Ascending aorta (tissue), 2 donors: ENCODE measurements around the gene LILRA1. TPM values are rescaled to one million over a fixed set of nuclear protein-coding genes. Genes with fewer than 3 reads are reported as not detected.
"Not testable (repeated sequence)": the region's sequence is repeated elsewhere in the genome, so short reads cannot be mapped to it uniquely, and the experiment has no call there.

Experiments
- DNase-seq, 2 donors: peaks; one replicate each; pipeline ENCODE4 v3.0.0-alpha.2; 2019; ENCODE audit warnings: low spot score in 2 of 2
- H3K27ac ChIP-seq, 2 donors: fragments of 200-600 bp; sonication (generic); one replicate each; pipeline ENCODE4 v1.5.1; 2016 to 2017; ENCODE audit warnings: mild to moderate bottlenecking in 1 of 2
- H3K27me3 ChIP-seq: fragments of 200-600 bp; sonication (generic); one replicate; pipeline ENCODE4 v1.5.1; 2017
- H3K36me3 ChIP-seq, 2 donors: fragments of 200-600 bp; sonication (generic); one replicate each; pipeline ENCODE4 v1.5.1; 2016
- H3K4me1 ChIP-seq, 2 donors: fragments of 200-600 bp; sonication (generic); one replicate each; pipeline ENCODE4 v1.5.1; 2016 to 2017; ENCODE audit warnings: mild to moderate bottlenecking in 1 of 2
- H3K4me3 ChIP-seq, 2 donors: fragments of 200-600 bp; sonication (generic); one replicate each; pipeline ENCODE4 v1.5.1; 2016 to 2017; ENCODE audit warnings: mild to moderate bottlenecking in 1 of 2
- H3K9me3 ChIP-seq, 2 donors: fragments of 200-600 bp; sonication (generic); one replicate each; pipeline ENCODE4 v1.5.1; 2016
- CTCF ChIP-seq, 3 experiments: fragments of 200-600 bp in 2 of 3; fragments of 450-650 bp in 1 of 3; sonication (generic) in 2 of 3; IDR thresholded peaks; one replicate each; pipeline ENCODE4 v1.5.1; 2016 to 2019; ENCODE audit warnings: antibody characterized with exemption in 3 of 3, mild to moderate bottlenecking in 1 of 3, moderate library complexity in 1 of 3
- intact Hi-C: fragments of 100-400 bp; cut with DNase I; formaldehyde crosslinking; loops from one replicate; pipeline ENCODE4 v1.15.1; 2023
- total RNA-seq: library from RNA; depleted of rRNA; stranded (reverse); fragments of >200 nt; gene quantifications from one replicate; pipeline ENCODE4 v1.1.0, GENCODE V29; 2016

Gene LILRA1
- total RNA-seq, 1 donor from 2014 or later, result not detected

GRCh38 chr19:54616821-54617560, 23.6 kb downstream of the LILRA1 start:
- no peak overlapping the region for H3K27ac ChIP-seq
- no peak for DNase-seq
- no peaks in the 10 kb centered on the region for H3K4me1 ChIP-seq
- H3K27me3 ChIP-seq, result no peaks in the 10 kb centered on the region
- intact Hi-C loops, result no loop called here
- H3K9me3 ChIP-seq, result no peaks in the 10 kb centered on the region
- no peak overlapping the region for H3K4me3 ChIP-seq
- H3K36me3 ChIP-seq, result no peaks in the 10 kb centered on the region
- no peak for TF ChIP-seq CTCF (IDR thresholded peaks at IDR 0.05)

GRCh38 chr19:54620464-54620863, 27.0 kb downstream of the LILRA1 start:
- Histone ChIP-seq H3K4me3 (no peak overlapping the region), H3K4me1 (no peaks in the 10 kb centered on the region), H3K36me3 (no peaks in the 10 kb centered on the region), H3K9me3 (no peaks in the 10 kb centered on the region), H3K27ac (no peak overlapping the region), H3K27me3 (no peaks in the 10 kb centered on the region)
- no peak for DNase-seq
- intact Hi-C loops, result no loop called here
- no peak for TF ChIP-seq CTCF (IDR thresholded peaks at IDR 0.05)

- no peak for TF ChIP-seq CTCF (IDR thresholded peaks at IDR 0.05)
- no peaks in the 10 kb centered on the region for H3K36me3 ChIP-seq
- H3K4me1 ChIP-seq, result no peaks in the 10 kb centered on the region
- intact Hi-C loops, result no loop called here
- no peak overlapping the region for H3K27ac ChIP-seq
- no peak overlapping the region for H3K4me3 ChIP-seq
- peaks cover 0 to 4% of the 10 kb centered on the region in 2 donors for H3K9me3 ChIP-seq
- no peaks in the 10 kb centered on the region for H3K27me3 ChIP-seq
- no peak for DNase-seq
Measured at GRCh38 chr19:54622431-54622830, 29.0 kb downstream of the LILRA1 start.

GRCh38 chr19:54624234-54624633, 30.8 kb downstream of the LILRA1 start:
- intact Hi-C loops, H3K9me3 ChIP-seq, H3K27me3 ChIP-seq, H3K4me1 ChIP-seq, H3K36me3 ChIP-seq, H3K4me3 ChIP-seq, DNase-seq, H3K27ac ChIP-seq: not testable (repeated sequence)

- DNase-seq, H3K4me3 ChIP-seq, H3K9me3 ChIP-seq, H3K4me1 ChIP-seq, intact Hi-C loops, H3K36me3 ChIP-seq, H3K27me3 ChIP-seq, H3K27ac ChIP-seq: not testable (repeated sequence)
Measured at GRCh38 chr19:54624934-54625730, 31.7 kb downstream of the LILRA1 start.

GRCh38 chr19:54626757-54627156, 33.3 kb downstream of the LILRA1 start:
- Histone ChIP-seq H3K27me3 (no peaks in the 10 kb centered on the region), H3K27ac (no peak overlapping the region), H3K4me1 (no peaks in the 10 kb centered on the region), H3K4me3 (no peak overlapping the region), H3K9me3 (peaks cover 0 to 4% of the 10 kb centered on the region in 2 donors), H3K36me3 (no peaks in the 10 kb centered on the region)
- no peak for TF ChIP-seq CTCF (IDR thresholded peaks at IDR 0.05)
- no peak for DNase-seq
- intact Hi-C loops, result no loop called here

GRCh38 chr19:54627912-54628311, 34.5 kb downstream of the LILRA1 start:
- intact Hi-C loops, H3K4me3 ChIP-seq, H3K27ac ChIP-seq, H3K4me1 ChIP-seq, H3K36me3 ChIP-seq, H3K27me3 ChIP-seq, DNase-seq, H3K9me3 ChIP-seq: not testable (repeated sequence)

- intact Hi-C loops, H3K27ac ChIP-seq, H3K27me3 ChIP-seq, H3K4me1 ChIP-seq, DNase-seq, H3K9me3 ChIP-seq, H3K4me3 ChIP-seq, H3K36me3 ChIP-seq: not testable (repeated sequence)
Measured at GRCh38 chr19:54630262-54630661, 36.8 kb downstream of the LILRA1 start, which contains the start of gene LILRB1. LILRB1 (plus strand) TSS chr19:54630484; CDS start chr19:54631074, 590 bp downstream.
